Measurements from ENCODE around the gene SVEP1.

Gene SVEP1

GRCh38 chr9:110340306-110340705, 239.2 kb downstream of the SVEP1 start:
- in situ Hi-C loops (cut with MboI; ENCODE audit: low pct_unique_long_range_greater_than_20kb, low sequenced_read_pairs), result no loop called here
- peak; percentile 12 for DNase-seq

GRCh38 chr9:110338143-110338542, 241.4 kb downstream of the SVEP1 start:
- in situ Hi-C loops (cut with MboI; ENCODE audit: low pct_unique_long_range_greater_than_20kb, low sequenced_read_pairs), result no loop called here
- no peak for DNase-seq

- in situ Hi-C loops (cut with MboI; ENCODE audit: low pct_unique_long_range_greater_than_20kb, low sequenced_read_pairs), result no loop called here
- DNase-seq, result no peak
Measured at GRCh38 chr9:110337727-110338126, 241.8 kb downstream of the SVEP1 start, which contains the start of gene TXNDC8. TSS of gene TXNDC8 (minus strand) at chr9:110337863.

- in situ Hi-C loops (cut with MboI; ENCODE audit: low pct_unique_long_range_greater_than_20kb, low sequenced_read_pairs), result no loop called here
- no peak for DNase-seq
Measured at GRCh38 chr9:110336363-110336762, 243.2 kb downstream of the SVEP1 start.

- no peak for DNase-seq
- in situ Hi-C loops (cut with MboI; ENCODE audit: low pct_unique_long_range_greater_than_20kb, low sequenced_read_pairs), result no loop called here
Measured at GRCh38 chr9:110334871-110335270, 244.7 kb downstream of the SVEP1 start.

GRCh38 chr9:110334183-110334582, 245.4 kb downstream of the SVEP1 start:
- no peak for DNase-seq
- in situ Hi-C loops (cut with MboI; ENCODE audit: low pct_unique_long_range_greater_than_20kb, low sequenced_read_pairs), result no loop called here

GRCh38 chr9:110332766-110333165, 246.8 kb downstream of the SVEP1 start:
- DNase-seq, result no peak
- in situ Hi-C loops (cut with MboI; ENCODE audit: low pct_unique_long_range_greater_than_20kb, low sequenced_read_pairs), result no loop called here

GRCh38 chr9:110330484-110331105, 248.9 kb downstream of the SVEP1 start:
- DNase-seq, result no peak
- in situ Hi-C loops (cut with MboI; ENCODE audit: low pct_unique_long_range_greater_than_20kb, low sequenced_read_pairs), result no loop called here

- in situ Hi-C loops (cut with MboI; ENCODE audit: low pct_unique_long_range_greater_than_20kb, low sequenced_read_pairs), result no loop called here
Measured at GRCh38 chr9:110329639-110330230, 249.8 kb downstream of the SVEP1 start.

GRCh38 chr9:110328763-110329162, 250.8 kb downstream of the SVEP1 start:
- DNase-seq, result no peak
- in situ Hi-C loops (cut with MboI; ENCODE audit: low pct_unique_long_range_greater_than_20kb, low sequenced_read_pairs), result no loop called here

More at GRCh38 chr9:110329639-110330230, 249.8 kb downstream of the SVEP1 start:
- DNase-seq, result peak; percentile 13

GRCh38 chr9:110327716-110328115, 251.8 kb downstream of the SVEP1 start:
- DNase-seq, result no peak
- in situ Hi-C loops (cut with MboI; ENCODE audit: low pct_unique_long_range_greater_than_20kb, low sequenced_read_pairs), result no loop called here

- DNase-seq, result no peak
- in situ Hi-C loops (cut with MboI; ENCODE audit: low pct_unique_long_range_greater_than_20kb, low sequenced_read_pairs), result no loop called here
Measured at GRCh38 chr9:110323818-110324217, 255.7 kb downstream of the SVEP1 start.

- no peak for DNase-seq
- in situ Hi-C loops (cut with MboI; ENCODE audit: low pct_unique_long_range_greater_than_20kb, low sequenced_read_pairs), result no loop called here
Measured at GRCh38 chr9:110320651-110321445, 258.7 kb downstream of the SVEP1 start.

- DNase-seq, result no peak
- in situ Hi-C loops (cut with MboI; ENCODE audit: low pct_unique_long_range_greater_than_20kb, low sequenced_read_pairs), result no loop called here
Measured at GRCh38 chr9:110319781-110320492, 259.6 kb downstream of the SVEP1 start.

GRCh38 chr9:110317911-110318310, 261.6 kb downstream of the SVEP1 start:
- no peak for DNase-seq
- in situ Hi-C loops (cut with MboI; ENCODE audit: low pct_unique_long_range_greater_than_20kb, low sequenced_read_pairs), result no loop called here

- no peak for DNase-seq
- in situ Hi-C loops (cut with MboI; ENCODE audit: low pct_unique_long_range_greater_than_20kb, low sequenced_read_pairs), result no loop called here
Measured at GRCh38 chr9:110316261-110317075, 263.1 kb downstream of the SVEP1 start.

Measured in KBM-7 (cell line).